HepG2 (cell line): ENCODE results near the gene CYP21A2. TPM values are rescaled to one million over a fixed set of nuclear protein-coding genes. Genes with fewer than 3 reads are reported as not detected.

Experiments used
- JUN ChIP-seq: sonication (generic); formaldehyde crosslinking; IDR thresholded peaks from 2 replicates; pipeline ENCODE4 v1.4.0; 2020; ENCODE audit warnings: mild to moderate bottlenecking, missing genetic modification reagents
- KDM4B ChIP-seq: sonication (generic); formaldehyde crosslinking; IDR thresholded peaks from 2 replicates; pipeline ENCODE4 v1.4.0; 2020; ENCODE audit warnings: missing genetic modification reagents
- polyA plus RNA-seq, 8 experiments: library from polyadenylated mRNA; depleted of rRNA in 3 of 8; stranded (reverse) in 7 of 8; unstranded in 1 of 8; fragments of >200 nt; fragmentation: Illumina TruSeq in 4 of 8; extraction: Trizol in 4 of 8; gene quantifications; 2 replicates each; pipeline versions ENCODE4 v1.2.1 to v1.2.3, GENCODE V29; 2011 to 2016; ENCODE audit warnings: low read depth in 4 of 8, missing spikeins in 1 of 8, mixed read lengths in 1 of 8; ENCODE audit not compliant: insufficient read depth in 1 of 8
- total RNA-seq, 5 experiments: library from RNA; depleted of rRNA; stranded (reverse); fragments of >200 nt; fragmentation: Illumina TruSeq; extraction: Trizol; gene quantifications; 2 replicates each; pipeline ENCODE4 v1.2.3, GENCODE V29; 2016; ENCODE audit warnings: low read depth in 1 of 5
- TF ChIP-seq, protein P1 (sequence below): sonication (generic); formaldehyde crosslinking; IDR thresholded peaks from 2 replicates; pipeline ENCODE4 v1.5.1; 2020; ENCODE audit warnings: mild to moderate bottlenecking, missing genetic modification reagents, borderline replicate concordance
- TF ChIP-seq, protein P2 (sequence below): sonication (generic); formaldehyde crosslinking; conservative IDR thresholded peaks from 2 replicates; pipeline ENCODE4 v1.4.0; 2020; ENCODE audit warnings: missing genetic modification reagents
- TF ChIP-seq, protein P3 (sequence below): sonication (generic); formaldehyde crosslinking; IDR thresholded peaks from 2 replicates; pipeline ENCODE4 v1.4.0; 2020; ENCODE audit warnings: missing genetic modification reagents
- TF ChIP-seq, protein P4 (sequence below): sonication (generic); formaldehyde crosslinking; IDR thresholded peaks from one replicate; pipeline ENCODE4 v1.5.1; 2020; ENCODE audit warnings: mild to moderate bottlenecking, missing genetic modification reagents; ENCODE audit errors: not compliant biosample characterization

Gene CYP21A2
- total and polyA plus RNA-seq, 2 of the 13 experiments (the other 11 are each of a cell fraction or from before 2014, with no cell fraction given): 1.5 to 6.3 TPM

DNA sequence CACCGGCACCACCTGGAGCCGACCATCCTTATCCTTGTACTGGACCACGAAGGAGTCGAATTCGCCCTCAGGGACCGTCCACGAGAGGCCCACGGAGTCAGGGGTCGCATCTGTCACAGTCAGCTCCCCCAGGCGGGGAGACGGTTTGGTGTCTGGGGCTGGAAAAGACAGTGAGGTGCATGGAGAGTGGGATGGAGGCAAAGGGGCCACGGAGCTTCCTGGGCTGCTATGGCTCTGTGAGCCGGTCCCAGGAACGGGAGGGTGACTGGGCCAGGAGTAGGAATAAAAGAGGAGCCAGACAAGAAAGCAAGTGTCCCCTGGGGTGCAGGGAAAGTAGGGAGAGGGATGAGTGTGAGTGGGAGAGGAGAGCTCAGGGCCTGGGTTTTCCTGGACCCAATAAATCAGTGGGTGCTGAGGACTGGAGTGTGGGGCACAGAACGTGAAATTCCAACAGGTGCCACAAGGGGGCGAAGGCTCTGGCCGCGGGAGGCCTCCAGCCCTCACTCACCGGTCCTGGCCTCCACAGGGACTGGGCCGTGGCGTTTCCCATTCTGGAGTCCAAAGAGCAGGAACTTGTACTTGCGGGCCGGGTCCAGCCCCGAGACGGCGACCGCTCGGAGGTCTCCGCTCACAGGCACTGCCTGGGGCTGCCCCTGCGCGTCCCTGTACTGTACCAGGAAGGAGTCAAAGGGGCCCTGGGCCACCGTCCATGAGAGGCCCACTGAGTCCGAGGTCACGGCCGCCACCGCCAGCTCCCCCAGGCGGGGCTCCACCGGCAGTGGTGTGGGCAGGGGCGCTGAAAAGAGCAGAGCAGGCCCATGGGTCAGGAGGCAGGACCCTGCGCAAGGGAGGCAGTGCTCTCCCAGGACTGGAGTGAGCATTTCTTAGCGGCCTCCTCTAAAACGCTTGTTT lies 9.9 kb downstream of the CYP21A2 start (continued):
- TF ChIP-seq, protein P1, sequence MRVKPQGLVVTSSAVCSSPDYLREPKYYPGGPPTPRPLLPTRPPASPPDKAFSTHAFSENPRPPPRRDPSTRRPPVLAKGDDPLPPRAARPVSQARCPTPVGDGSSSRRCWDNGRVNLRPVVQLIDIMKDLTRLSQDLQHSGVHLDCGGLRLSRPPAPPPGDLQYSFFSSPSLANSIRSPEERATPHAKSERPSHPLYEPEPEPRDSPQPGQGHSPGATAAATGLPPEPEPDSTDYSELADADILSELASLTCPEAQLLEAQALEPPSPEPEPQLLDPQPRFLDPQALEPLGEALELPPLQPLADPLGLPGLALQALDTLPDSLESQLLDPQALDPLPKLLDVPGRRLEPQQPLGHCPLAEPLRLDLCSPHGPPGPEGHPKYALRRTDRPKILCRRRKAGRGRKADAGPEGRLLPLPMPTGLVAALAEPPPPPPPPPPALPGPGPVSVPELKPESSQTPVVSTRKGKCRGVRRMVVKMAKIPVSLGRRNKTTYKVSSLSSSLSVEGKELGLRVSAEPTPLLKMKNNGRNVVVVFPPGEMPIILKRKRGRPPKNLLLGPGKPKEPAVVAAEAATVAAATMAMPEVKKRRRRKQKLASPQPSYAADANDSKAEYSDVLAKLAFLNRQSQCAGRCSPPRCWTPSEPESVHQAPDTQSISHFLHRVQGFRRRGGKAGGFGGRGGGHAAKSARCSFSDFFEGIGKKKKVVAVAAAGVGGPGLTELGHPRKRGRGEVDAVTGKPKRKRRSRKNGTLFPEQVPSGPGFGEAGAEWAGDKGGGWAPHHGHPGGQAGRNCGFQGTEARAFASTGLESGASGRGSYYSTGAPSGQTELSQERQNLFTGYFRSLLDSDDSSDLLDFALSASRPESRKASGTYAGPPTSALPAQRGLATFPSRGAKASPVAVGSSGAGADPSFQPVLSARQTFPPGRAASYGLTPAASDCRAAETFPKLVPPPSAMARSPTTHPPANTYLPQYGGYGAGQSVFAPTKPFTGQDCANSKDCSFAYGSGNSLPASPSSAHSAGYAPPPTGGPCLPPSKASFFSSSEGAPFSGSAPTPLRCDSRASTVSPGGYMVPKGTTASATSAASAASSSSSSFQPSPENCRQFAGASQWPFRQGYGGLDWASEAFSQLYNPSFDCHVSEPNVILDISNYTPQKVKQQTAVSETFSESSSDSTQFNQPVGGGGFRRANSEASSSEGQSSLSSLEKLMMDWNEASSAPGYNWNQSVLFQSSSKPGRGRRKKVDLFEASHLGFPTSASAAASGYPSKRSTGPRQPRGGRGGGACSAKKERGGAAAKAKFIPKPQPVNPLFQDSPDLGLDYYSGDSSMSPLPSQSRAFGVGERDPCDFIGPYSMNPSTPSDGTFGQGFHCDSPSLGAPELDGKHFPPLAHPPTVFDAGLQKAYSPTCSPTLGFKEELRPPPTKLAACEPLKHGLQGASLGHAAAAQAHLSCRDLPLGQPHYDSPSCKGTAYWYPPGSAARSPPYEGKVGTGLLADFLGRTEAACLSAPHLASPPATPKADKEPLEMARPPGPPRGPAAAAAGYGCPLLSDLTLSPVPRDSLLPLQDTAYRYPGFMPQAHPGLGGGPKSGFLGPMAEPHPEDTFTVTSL (CRISPR knock-in tag): no peak; the same call in 1 of the 2 replicates
- TF ChIP-seq, protein P2, sequence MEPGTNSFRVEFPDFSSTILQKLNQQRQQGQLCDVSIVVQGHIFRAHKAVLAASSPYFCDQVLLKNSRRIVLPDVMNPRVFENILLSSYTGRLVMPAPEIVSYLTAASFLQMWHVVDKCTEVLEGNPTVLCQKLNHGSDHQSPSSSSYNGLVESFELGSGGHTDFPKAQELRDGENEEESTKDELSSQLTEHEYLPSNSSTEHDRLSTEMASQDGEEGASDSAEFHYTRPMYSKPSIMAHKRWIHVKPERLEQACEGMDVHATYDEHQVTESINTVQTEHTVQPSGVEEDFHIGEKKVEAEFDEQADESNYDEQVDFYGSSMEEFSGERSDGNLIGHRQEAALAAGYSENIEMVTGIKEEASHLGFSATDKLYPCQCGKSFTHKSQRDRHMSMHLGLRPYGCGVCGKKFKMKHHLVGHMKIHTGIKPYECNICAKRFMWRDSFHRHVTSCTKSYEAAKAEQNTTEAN (CRISPR knock-in tag): peak; percentile 22; the same call in 1 of the 2 replicates
- TF ChIP-seq, protein P3, sequence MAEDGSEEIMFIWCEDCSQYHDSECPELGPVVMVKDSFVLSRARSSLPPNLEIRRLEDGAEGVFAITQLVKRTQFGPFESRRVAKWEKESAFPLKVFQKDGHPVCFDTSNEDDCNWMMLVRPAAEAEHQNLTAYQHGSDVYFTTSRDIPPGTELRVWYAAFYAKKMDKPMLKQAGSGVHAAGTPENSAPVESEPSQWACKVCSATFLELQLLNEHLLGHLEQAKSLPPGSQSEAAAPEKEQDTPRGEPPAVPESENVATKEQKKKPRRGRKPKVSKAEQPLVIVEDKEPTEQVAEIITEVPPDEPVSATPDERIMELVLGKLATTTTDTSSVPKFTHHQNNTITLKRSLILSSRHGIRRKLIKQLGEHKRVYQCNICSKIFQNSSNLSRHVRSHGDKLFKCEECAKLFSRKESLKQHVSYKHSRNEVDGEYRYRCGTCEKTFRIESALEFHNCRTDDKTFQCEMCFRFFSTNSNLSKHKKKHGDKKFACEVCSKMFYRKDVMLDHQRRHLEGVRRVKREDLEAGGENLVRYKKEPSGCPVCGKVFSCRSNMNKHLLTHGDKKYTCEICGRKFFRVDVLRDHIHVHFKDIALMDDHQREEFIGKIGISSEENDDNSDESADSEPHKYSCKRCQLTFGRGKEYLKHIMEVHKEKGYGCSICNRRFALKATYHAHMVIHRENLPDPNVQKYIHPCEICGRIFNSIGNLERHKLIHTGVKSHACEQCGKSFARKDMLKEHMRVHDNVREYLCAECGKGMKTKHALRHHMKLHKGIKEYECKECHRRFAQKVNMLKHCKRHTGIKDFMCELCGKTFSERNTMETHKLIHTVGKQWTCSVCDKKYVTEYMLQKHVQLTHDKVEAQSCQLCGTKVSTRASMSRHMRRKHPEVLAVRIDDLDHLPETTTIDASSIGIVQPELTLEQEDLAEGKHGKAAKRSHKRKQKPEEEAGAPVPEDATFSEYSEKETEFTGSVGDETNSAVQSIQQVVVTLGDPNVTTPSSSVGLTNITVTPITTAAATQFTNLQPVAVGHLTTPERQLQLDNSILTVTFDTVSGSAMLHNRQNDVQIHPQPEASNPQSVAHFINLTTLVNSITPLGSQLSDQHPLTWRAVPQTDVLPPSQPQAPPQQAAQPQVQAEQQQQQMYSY (CRISPR knock-in tag): peak; percentile 85
- TF ChIP-seq, protein P4, sequence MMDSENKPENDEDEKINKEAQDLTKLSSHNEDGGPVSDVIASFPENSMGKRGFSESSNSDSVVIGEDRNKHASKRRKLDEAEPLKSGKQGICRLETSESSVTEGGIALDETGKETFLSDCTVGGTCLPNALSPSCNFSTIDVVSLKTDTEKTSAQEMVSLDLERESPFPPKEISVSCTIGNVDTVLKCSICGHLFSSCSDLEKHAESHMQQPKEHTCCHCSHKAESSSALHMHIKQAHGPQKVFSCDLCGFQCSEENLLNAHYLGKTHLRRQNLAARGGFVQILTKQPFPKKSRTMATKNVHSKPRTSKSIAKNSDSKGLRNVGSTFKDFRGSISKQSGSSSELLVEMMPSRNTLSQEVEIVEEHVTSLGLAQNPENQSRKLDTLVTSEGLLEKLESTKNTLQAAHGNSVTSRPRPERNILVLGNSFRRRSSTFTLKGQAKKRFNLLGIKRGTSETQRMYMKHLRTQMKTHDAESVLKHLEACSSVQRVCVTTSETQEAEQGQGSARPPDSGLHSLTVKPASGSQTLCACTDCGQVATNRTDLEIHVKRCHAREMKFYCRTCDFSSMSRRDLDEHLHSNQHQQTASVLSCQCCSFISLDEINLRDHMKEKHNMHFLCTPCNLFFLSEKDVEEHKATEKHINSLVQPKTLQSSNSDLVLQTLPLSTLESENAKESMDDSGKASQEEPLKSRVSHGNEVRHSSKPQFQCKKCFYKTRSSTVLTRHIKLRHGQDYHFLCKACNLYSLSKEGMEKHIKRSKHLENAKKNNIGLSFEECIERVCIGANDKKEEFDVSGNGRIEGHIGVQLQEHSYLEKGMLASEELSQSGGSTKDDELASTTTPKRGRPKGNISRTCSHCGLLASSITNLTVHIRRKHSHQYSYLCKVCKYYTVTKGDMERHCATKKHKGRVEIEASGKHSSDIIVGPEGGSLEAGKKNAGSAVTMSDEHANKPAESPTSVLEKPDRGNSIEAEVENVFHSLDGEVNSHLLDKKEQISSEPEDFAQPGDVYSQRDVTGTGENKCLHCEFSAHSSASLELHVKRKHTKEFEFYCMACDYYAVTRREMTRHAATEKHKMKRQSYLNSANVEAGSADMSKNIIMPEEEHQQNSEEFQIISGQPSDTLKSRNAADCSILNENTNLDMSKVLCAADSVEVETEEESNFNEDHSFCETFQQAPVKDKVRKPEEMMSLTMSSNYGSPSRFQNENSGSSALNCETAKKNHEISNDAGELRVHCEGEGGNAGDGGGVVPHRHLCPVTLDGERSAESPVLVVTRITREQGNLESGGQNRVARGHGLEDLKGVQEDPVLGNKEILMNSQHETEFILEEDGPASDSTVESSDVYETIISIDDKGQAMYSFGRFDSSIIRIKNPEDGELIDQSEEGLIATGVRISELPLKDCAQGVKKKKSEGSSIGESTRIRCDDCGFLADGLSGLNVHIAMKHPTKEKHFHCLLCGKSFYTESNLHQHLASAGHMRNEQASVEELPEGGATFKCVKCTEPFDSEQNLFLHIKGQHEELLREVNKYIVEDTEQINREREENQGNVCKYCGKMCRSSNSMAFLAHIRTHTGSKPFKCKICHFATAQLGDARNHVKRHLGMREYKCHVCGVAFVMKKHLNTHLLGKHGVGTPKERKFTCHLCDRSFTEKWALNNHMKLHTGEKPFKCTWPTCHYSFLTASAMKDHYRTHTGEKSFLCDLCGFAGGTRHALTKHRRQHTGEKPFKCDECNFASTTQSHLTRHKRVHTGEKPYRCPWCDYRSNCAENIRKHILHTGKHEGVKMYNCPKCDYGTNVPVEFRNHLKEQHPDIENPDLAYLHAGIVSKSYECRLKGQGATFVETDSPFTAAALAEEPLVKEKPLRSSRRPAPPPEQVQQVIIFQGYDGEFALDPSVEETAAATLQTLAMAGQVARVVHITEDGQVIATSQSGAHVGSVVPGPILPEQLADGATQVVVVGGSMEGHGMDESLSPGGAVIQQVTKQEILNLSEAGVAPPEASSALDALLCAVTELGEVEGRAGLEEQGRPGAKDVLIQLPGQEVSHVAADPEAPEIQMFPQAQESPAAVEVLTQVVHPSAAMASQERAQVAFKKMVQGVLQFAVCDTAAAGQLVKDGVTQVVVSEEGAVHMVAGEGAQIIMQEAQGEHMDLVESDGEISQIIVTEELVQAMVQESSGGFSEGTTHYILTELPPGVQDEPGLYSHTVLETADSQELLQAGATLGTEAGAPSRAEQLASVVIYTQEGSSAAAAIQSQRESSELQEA (CRISPR knock-in tag): peak; percentile 53
- TF ChIP-seq KDM4B (CRISPR knock-in tag) (0 out of 2 replicates have a peak, but pooled peaks have one; percentile 22), JUN (no peak)
